NCI-H82 (cell line): ENCODE measurements around the gene GRM8.
"Not testable (repeated sequence)": the region's sequence is repeated elsewhere in the genome, so short reads cannot be mapped to it uniquely, and the experiment has no call there.

Source experiments
- DNase-seq: peaks from one replicate; lab custom pipeline; 2025; lab: John Stamatoyannopoulos, UW

Gene GRM8

GRCh38 chr7:126911627-126912026 lies 341.1 kb downstream of the GRM8 start:
- not testable (repeated sequence) for DNase-seq

GRCh38 chr7:126908564-126908963 lies 344.2 kb downstream of the GRM8 start:
- not testable (repeated sequence) for DNase-seq

- DNase-seq: not testable (repeated sequence)
Measured at GRCh38 chr7:126907657-126908056, 345.1 kb downstream of the GRM8 start.

GRCh38 chr7:126905255-126905654 lies 347.5 kb downstream of the GRM8 start:
- DNase-seq: not testable (repeated sequence)

GRCh38 chr7:126901041-126901765 lies 351.5 kb downstream of the GRM8 start:
- DNase-seq: not testable (repeated sequence)

- DNase-seq: not testable (repeated sequence)
Measured at GRCh38 chr7:126887980-126888379, 364.8 kb downstream of the GRM8 start.

- DNase-seq: not testable (repeated sequence)
Measured at GRCh38 chr7:126887560-126887959, 365.2 kb downstream of the GRM8 start.

- DNase-seq: not testable (repeated sequence)
Measured at GRCh38 chr7:126882730-126883129, 370.0 kb downstream of the GRM8 start.

GRCh38 chr7:126881908-126882307 lies 370.8 kb downstream of the GRM8 start:
- DNase-seq: peak; percentile 12

GRCh38 chr7:126881315-126881714 lies 371.4 kb downstream of the GRM8 start:
- no peak for DNase-seq

- not testable (repeated sequence) for DNase-seq
Measured at GRCh38 chr7:126876536-126876935, 376.2 kb downstream of the GRM8 start.

GRCh38 chr7:126856691-126857291 lies 395.9 kb downstream of the GRM8 start:
- peak; percentile 45 for DNase-seq

GRCh38 chr7:126845331-126845730 lies 407.4 kb downstream of the GRM8 start:
- no peak for DNase-seq

GRCh38 chr7:126843883-126844282 lies 408.9 kb downstream of the GRM8 start:
- peak; percentile 5 for DNase-seq

- DNase-seq: no peak
Measured at GRCh38 chr7:126843336-126843735, 409.4 kb downstream of the GRM8 start.

GRCh38 chr7:126842451-126842850 lies 410.3 kb downstream of the GRM8 start:
- peak; percentile 95 for DNase-seq

GRCh38 chr7:126840869-126841268 lies 411.9 kb downstream of the GRM8 start:
- peak; percentile 42 for DNase-seq

- DNase-seq: no peak
Measured at GRCh38 chr7:126839624-126840023, 413.1 kb downstream of the GRM8 start.

- DNase-seq: no peak
Measured at GRCh38 chr7:126838194-126838593, 414.5 kb downstream of the GRM8 start.

GRCh38 chr7:126831241-126831640 lies 421.5 kb downstream of the GRM8 start:
- not testable (repeated sequence) for DNase-seq

- DNase-seq: no peak
Measured at GRCh38 chr7:126820925-126821324, 431.8 kb downstream of the GRM8 start.

GRCh38 chr7:126819197-126819484 lies 433.6 kb downstream of the GRM8 start:
- DNase-seq: no peak

GRCh38 chr7:126818393-126819196 lies 434.1 kb downstream of the GRM8 start:
- DNase-seq: peak; percentile 47
